Measurements from ENCODE around the gene CHFR. TPM values are rescaled to one million over a fixed set of nuclear protein-coding genes. Genes with fewer than 3 reads are reported as not detected.
"Not testable (repeated sequence)": the region's sequence is repeated elsewhere in the genome, so short reads cannot be mapped to it uniquely, and the experiment has no call there.

CHFR gene
- total RNA-seq, 1 experiment from 2014 or later, result 53.3 TPM

DNA sequence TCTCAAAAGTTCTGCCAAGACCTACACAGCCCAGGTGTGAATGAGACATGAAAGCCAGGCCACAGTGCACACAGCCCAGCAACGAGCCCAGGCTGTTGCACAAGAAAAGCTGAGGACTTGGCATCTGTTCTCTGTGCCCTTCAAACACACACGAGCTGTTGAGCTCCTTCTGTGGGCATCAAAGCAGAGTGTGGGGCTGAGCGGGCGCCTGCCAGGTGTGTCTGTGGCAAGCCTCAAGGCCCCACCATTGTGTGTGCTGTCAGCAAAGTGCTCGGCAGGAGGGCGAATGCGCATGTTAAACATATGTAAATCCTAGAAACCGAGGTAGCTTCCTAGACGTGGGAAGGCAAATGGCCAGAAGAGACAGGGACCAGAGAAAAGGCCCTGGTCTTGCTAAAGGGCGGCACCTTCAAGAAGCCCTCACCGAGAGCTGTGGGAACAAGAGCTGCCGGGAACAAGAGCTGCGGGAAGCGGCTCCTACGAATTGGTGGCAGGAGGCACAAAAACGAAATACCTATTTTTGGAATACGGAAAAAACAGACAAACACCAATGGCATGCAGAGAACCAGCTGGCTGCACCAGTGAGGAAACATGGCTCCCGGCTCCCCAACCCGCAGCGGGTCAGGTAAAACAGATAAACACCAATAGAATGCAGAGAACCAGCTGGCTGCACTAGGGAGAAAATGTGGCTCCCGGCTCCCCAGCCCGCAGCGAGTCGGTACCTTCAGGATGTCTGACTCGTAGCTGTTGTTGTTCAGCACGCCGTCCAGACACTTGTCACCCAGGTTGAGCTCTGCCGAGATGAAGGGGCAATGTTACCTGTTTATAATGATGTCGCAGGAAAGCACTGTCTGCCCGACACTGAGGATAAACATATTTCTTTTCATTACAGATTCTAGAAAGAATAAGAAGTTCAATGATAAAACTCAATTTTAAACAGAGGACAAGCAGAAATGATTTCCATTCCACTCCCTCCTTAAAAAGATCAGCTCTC, 39.7 kb downstream of the CHFR start:
- Histone ChIP-seq H2BK5ac (ENCODE audit: insufficient read length, low read length) (no peak overlapping the region), H4K5ac (ENCODE audit: insufficient read length, low read depth, low read length) (no peak overlapping the region), H3K79me1 (ENCODE audit: insufficient read depth, low read depth, low read length, poor library complexity, severe bottlenecking) (no peaks in the 10 kb centered on the region), H3K4me1 (ENCODE audit: insufficient read depth, low read length) (peaks cover 2% of the 10 kb centered on the region; the same call in 1 of the 2 replicates), H3K18ac (ENCODE audit: insufficient read length, low read depth, low read length) (no peak overlapping the region), H3K4me2 (ENCODE audit: insufficient read depth, insufficient read length, low read length) (no peak overlapping the region), H2AFZ (ENCODE audit: low read length) (no peak overlapping the region), H3K9me3 (ENCODE audit: control insufficient read depth, low read depth, low read length) (no peaks in the 10 kb centered on the region), H3K27me3 (ENCODE audit: insufficient read depth, low read length) (no peaks in the 10 kb centered on the region), H2AK5ac (ENCODE audit: insufficient read length, low read length) (no peak overlapping the region), H3K9ac (ENCODE audit: extremely low read depth, insufficient read length, low read length) (no peak overlapping the region), H2BK20ac (ENCODE audit: low read depth, low read length, poor library complexity, severe bottlenecking) (no peak overlapping the region), H2BK15ac (ENCODE audit: low read depth, low read length) (no peak overlapping the region), H3K27ac (ENCODE audit: insufficient read length, low read depth, low read length) (no peak overlapping the region), H3K56ac (ENCODE audit: insufficient read length, low read depth, low read length) (no peak overlapping the region), H3K79me2 (ENCODE audit: insufficient read depth, low read length) (no peaks in the 10 kb centered on the region), H3K23me2 (ENCODE audit: insufficient read length, low read depth, low read length, poor library complexity, severe bottlenecking) (no peaks in the 10 kb centered on the region), H3T11ph (ENCODE audit: low read length) (no peak overlapping the region), H2BK12ac (ENCODE audit: insufficient read length, low read depth, low read length) (no peak overlapping the region), H4K8ac (replicated peaks; ENCODE audit: insufficient read length, low read depth, low read length) (no peak overlapping the region), H3K14ac (ENCODE audit: insufficient read depth, low read length) (no peak overlapping the region), H3K4ac (ENCODE audit: low read depth, low read length) (no peak overlapping the region), H4K20me1 (ENCODE audit: control insufficient read depth, insufficient read depth, insufficient read length) (no peaks in the 10 kb centered on the region), H4K91ac (ENCODE audit: insufficient read length, low read depth, low read length) (no peak overlapping the region), H3K23ac (ENCODE audit: insufficient read length, low read depth, low read length) (no peak overlapping the region), H2BK120ac (ENCODE audit: low read depth, low read length, poor library complexity, severe bottlenecking) (no peak overlapping the region)
- peak; percentile 92 for DNase-seq
- TF ChIP-seq, protein P1, sequence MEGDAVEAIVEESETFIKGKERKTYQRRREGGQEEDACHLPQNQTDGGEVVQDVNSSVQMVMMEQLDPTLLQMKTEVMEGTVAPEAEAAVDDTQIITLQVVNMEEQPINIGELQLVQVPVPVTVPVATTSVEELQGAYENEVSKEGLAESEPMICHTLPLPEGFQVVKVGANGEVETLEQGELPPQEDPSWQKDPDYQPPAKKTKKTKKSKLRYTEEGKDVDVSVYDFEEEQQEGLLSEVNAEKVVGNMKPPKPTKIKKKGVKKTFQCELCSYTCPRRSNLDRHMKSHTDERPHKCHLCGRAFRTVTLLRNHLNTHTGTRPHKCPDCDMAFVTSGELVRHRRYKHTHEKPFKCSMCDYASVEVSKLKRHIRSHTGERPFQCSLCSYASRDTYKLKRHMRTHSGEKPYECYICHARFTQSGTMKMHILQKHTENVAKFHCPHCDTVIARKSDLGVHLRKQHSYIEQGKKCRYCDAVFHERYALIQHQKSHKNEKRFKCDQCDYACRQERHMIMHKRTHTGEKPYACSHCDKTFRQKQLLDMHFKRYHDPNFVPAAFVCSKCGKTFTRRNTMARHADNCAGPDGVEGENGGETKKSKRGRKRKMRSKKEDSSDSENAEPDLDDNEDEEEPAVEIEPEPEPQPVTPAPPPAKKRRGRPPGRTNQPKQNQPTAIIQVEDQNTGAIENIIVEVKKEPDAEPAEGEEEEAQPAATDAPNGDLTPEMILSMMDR (conservative IDR thresholded peaks at IDR 0.05), result no peak
- H3K27ac Mint-ChIP-seq, result peak overlapping the region; percentile 92 to 98 (median 97)
- no peaks in the 10 kb centered on the region for H3K27me3 Mint-ChIP-seq (ENCODE audit: low read depth)
- peak overlapping the region; percentile 34 to 57 for H3K4me3 Mint-ChIP-seq
- peaks cover 21 to 22% of the 10 kb centered on the region in 2 experiments for H3K4me1 Mint-ChIP-seq
- WGBS (ENCODE audit: extremely low coverage, insufficient read length, low lambda C conversion rate), result no CpG with 5 or more reads among the region's 30 CpGs
- peaks cover 17 to 73% (median 45%) of the 10 kb centered on the region in 3 experiments; a peak in 6 of 7 replicates for H3K36me3 Mint-ChIP-seq (ENCODE audit: insufficient read depth in 1 of 3, low read depth in 3 of 3)
- H3K9me3 Mint-ChIP-seq, result no peaks in the 10 kb centered on the region

DNA sequence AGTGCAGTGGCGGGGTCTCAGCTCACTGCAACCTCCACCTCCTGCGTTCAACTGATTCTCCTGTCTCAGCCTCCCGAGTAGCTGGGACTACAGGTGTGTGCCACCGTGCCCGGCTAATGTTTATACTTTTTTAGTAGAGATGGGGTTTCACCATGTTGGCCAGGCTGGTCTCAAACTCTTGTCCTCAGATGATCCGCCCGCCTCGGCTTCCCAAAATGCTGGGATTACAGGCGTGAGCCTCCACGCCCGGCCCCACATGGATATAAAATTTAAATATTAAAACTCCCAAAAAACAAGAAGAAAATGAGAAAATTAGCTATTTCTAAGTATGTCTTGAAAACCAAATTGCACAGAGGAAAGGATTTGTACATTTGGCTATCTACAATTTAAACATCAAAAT, 42.7 kb downstream of the CHFR start:
- H4K91ac ChIP-seq (ENCODE audit: insufficient read length, low read depth, low read length); DNase-seq; H2AFZ ChIP-seq (ENCODE audit: low read length); H3K9me3 Mint-ChIP-seq; H3K9me3 ChIP-seq (ENCODE audit: control insufficient read depth, low read depth, low read length); H3K27ac ChIP-seq (ENCODE audit: insufficient read length, low read depth, low read length); H3K79me1 ChIP-seq (ENCODE audit: insufficient read depth, low read depth, low read length, poor library complexity, severe bottlenecking); H2BK120ac ChIP-seq (ENCODE audit: low read depth, low read length, poor library complexity, severe bottlenecking); H4K20me1 ChIP-seq (ENCODE audit: control insufficient read depth, insufficient read depth, insufficient read length); H2BK5ac ChIP-seq (ENCODE audit: insufficient read length, low read length); H2AK5ac ChIP-seq (ENCODE audit: insufficient read length, low read length); H3K4me1 ChIP-seq (ENCODE audit: insufficient read depth, low read length); H3K79me2 ChIP-seq (ENCODE audit: insufficient read depth, low read length); H3T11ph ChIP-seq (ENCODE audit: low read length); H2BK12ac ChIP-seq (ENCODE audit: insufficient read length, low read depth, low read length); H3K18ac ChIP-seq (ENCODE audit: insufficient read length, low read depth, low read length); H3K23me2 ChIP-seq (ENCODE audit: insufficient read length, low read depth, low read length, poor library complexity, severe bottlenecking); H3K27me3 ChIP-seq (ENCODE audit: insufficient read depth, low read length); H3K56ac ChIP-seq (ENCODE audit: insufficient read length, low read depth, low read length); H3K23ac ChIP-seq (ENCODE audit: insufficient read length, low read depth, low read length); H2BK15ac ChIP-seq (ENCODE audit: low read depth, low read length); H2BK20ac ChIP-seq (ENCODE audit: low read depth, low read length, poor library complexity, severe bottlenecking); H4K8ac ChIP-seq (replicated peaks; ENCODE audit: insufficient read length, low read depth, low read length); H3K9ac ChIP-seq (ENCODE audit: extremely low read depth, insufficient read length, low read length); H3K4me2 ChIP-seq (ENCODE audit: insufficient read depth, insufficient read length, low read length); H3K14ac ChIP-seq (ENCODE audit: insufficient read depth, low read length); H3K27ac Mint-ChIP-seq; H4K5ac ChIP-seq (ENCODE audit: insufficient read length, low read depth, low read length); H3K4ac ChIP-seq (ENCODE audit: low read depth, low read length); H3K4me3 Mint-ChIP-seq; H3K27me3 Mint-ChIP-seq (ENCODE audit: low read depth): not testable (repeated sequence)
- WGBS (ENCODE audit: extremely low coverage, insufficient read length, low lambda C conversion rate), result no CpG with 5 or more reads among the region's 11 CpGs
- peaks cover 20 to 71% (median 45%) of the 10 kb centered on the region in 3 experiments; a peak in 6 of 7 replicates for H3K36me3 Mint-ChIP-seq (ENCODE audit: insufficient read depth in 1 of 3, low read depth in 3 of 3)
- peaks cover 21 to 22% of the 10 kb centered on the region in 2 experiments for H3K4me1 Mint-ChIP-seq

Measured in H9 (cell line).